ENCODE results near the gene PRSS22.

- TF ChIP-seq POLR2A (IDR thresholded peaks at IDR 0.05) = no peak
- no peak for TF ChIP-seq CTCF (IDR thresholded peaks at IDR 0.05 in 4 of 5, conservative IDR thresholded peaks at IDR 0.05 in 1 of 5)
Measured at GRCh38 chr16:2808181-2808580, 49.8 kb downstream of the PRSS22 start.
